Fibroblast of skin of scalp (primary cell): ENCODE results near the gene NXPE2. TPM values are rescaled to one million over a fixed set of nuclear protein-coding genes. Genes with fewer than 3 reads are reported as not detected.
"Not testable (repeated sequence)": the region's sequence is repeated elsewhere in the genome, so short reads cannot be mapped to it uniquely, and the experiment has no call there.

Experiments used
- DNase-seq: peaks from one replicate; pipeline ENCODE4 v3.0.0-alpha.2; 2013
- polyA plus RNA-seq, 2 experiments: library from polyadenylated mRNA; unstranded; fragments of 120-200 nt; gene quantifications; one replicate each; pipeline ENCODE4 v1.2.1, GENCODE V29; 2013; ENCODE audit not compliant: insufficient read length in 2 of 2

NXPE2 gene
- not detected for polyA plus RNA-seq (2013, experiment 1 of 2; ENCODE audit: insufficient read length)
- polyA plus RNA-seq (2013, experiment 2 of 2; ENCODE audit: insufficient read length) = not detected

- no peak for DNase-seq
Observed at GRCh38 chr11:114678125-114679036, at the start of gene NXPE2. NXPE2 (plus strand) TSS chr11:114678527; CDS start chr11:114678576, 49 bp downstream.

GRCh38 chr11:114631445-114631965 lies 46.8 kb upstream of the NXPE2 start:
- not testable (repeated sequence) for DNase-seq

GRCh38 chr11:114639440-114639839 lies 38.9 kb upstream of the NXPE2 start:
- DNase-seq = not testable (repeated sequence)

GRCh38 chr11:114650661-114651060 lies 27.7 kb upstream of the NXPE2 start:
- no peak for DNase-seq

GRCh38 chr11:114651145-114651718 lies 27.1 kb upstream of the NXPE2 start:
- DNase-seq = no peak

- no peak for DNase-seq
Observed at GRCh38 chr11:114653148-114653547, 25.2 kb upstream of the NXPE2 start.

- no peak for DNase-seq
Observed at GRCh38 chr11:114664641-114665040, 13.7 kb upstream of the NXPE2 start.

GRCh38 chr11:114666760-114667159 lies 11.6 kb upstream of the NXPE2 start:
- no peak for DNase-seq

- no peak for DNase-seq
Observed at GRCh38 chr11:114668109-114668508, 10.2 kb upstream of the NXPE2 start.

- DNase-seq = no peak
Observed at GRCh38 chr11:114673661-114674060, 4.7 kb upstream of the NXPE2 start.

GRCh38 chr11:114679505-114679904 lies 1.2 kb downstream of the NXPE2 start:
- DNase-seq = no peak

GRCh38 chr11:114683007-114683406 lies 4.7 kb downstream of the NXPE2 start:
- DNase-seq = no peak

GRCh38 chr11:114684636-114685035 lies 6.3 kb downstream of the NXPE2 start:
- no peak for DNase-seq

GRCh38 chr11:114685097-114685496 lies 6.8 kb downstream of the NXPE2 start:
- no peak for DNase-seq

- DNase-seq = no peak
Observed at GRCh38 chr11:114705280-114706024, 27.1 kb downstream of the NXPE2 start.

GRCh38 chr11:114709960-114710359 lies 31.6 kb downstream of the NXPE2 start:
- DNase-seq = no peak

GRCh38 chr11:114713756-114714155 lies 35.4 kb downstream of the NXPE2 start:
- no peak for DNase-seq

GRCh38 chr11:114719562-114719961 lies 41.2 kb downstream of the NXPE2 start:
- DNase-seq = no peak

- DNase-seq = no peak
Observed at GRCh38 chr11:114724916-114725524, 46.7 kb downstream of the NXPE2 start.

- DNase-seq = no peak
Observed at GRCh38 chr11:114725623-114726022, 47.3 kb downstream of the NXPE2 start.

GRCh38 chr11:114736806-114737205 lies 58.5 kb downstream of the NXPE2 start:
- DNase-seq = no peak

- peak; percentile 36 for DNase-seq
Observed at GRCh38 chr11:114738954-114739353, 60.6 kb downstream of the NXPE2 start.
